Measurements from ENCODE around the gene PROM2.

DNA sequence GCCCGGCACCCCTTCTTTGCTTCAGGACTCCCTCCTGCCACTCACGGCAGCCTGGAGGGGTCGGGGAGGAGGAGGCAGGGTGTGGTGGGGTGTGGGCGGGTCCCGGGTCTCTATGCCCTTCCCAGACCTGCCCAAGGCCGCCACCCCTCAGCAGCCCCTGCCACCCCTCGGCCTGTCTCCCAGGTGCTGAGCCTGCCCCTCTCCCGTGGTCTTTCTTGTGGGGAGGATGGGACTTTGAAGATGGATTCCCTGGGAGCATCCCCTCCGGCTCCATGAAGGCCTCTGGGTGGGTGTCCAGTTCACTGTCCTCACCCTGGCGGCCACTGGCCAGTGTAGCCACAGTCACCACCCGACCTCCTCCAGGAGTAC lies 46.1 kb downstream of the PROM2 start:
- TF ChIP-seq, protein P1, sequence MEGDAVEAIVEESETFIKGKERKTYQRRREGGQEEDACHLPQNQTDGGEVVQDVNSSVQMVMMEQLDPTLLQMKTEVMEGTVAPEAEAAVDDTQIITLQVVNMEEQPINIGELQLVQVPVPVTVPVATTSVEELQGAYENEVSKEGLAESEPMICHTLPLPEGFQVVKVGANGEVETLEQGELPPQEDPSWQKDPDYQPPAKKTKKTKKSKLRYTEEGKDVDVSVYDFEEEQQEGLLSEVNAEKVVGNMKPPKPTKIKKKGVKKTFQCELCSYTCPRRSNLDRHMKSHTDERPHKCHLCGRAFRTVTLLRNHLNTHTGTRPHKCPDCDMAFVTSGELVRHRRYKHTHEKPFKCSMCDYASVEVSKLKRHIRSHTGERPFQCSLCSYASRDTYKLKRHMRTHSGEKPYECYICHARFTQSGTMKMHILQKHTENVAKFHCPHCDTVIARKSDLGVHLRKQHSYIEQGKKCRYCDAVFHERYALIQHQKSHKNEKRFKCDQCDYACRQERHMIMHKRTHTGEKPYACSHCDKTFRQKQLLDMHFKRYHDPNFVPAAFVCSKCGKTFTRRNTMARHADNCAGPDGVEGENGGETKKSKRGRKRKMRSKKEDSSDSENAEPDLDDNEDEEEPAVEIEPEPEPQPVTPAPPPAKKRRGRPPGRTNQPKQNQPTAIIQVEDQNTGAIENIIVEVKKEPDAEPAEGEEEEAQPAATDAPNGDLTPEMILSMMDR (conservative IDR thresholded peaks at IDR 0.05): no peak
- TF ChIP-seq ZFX (IDR thresholded peaks at IDR 0.05): no peak
